Left lung (tissue), 10 donors: ENCODE results near the gene ANKRD17. TPM values are rescaled to one million over a fixed set of nuclear protein-coding genes. Genes with fewer than 3 reads are reported as not detected.

Experiments used
- ATAC-seq: fragments of 200-7000 bp; cut with Tn5 transposase; one replicate; pipeline ENCODE4 v1.9.1; 2020; ENCODE audit warnings: moderate library complexity
- DNase-seq, 4 donors: peaks; one replicate each; pipeline ENCODE4 v3.0.0-alpha.2; 2013 to 2020
- H3K27ac ChIP-seq, 2 donors: fragments of 200-600 bp; sonication (generic) in 1 of 2; one replicate each; pipeline versions ENCODE4 v1.5.0 to v1.8.0; 2020 to 2021
- H3K27me3 ChIP-seq, 2 donors: fragments of 200-600 bp; sonication (generic) in 1 of 2; one replicate each; pipeline versions ENCODE4 v1.5.0 to v1.8.0; 2020 to 2021
- H3K36me3 ChIP-seq, 2 donors: fragments of 200-600 bp; sonication (generic) in 1 of 2; one replicate each; pipeline versions ENCODE4 v1.5.0 to v1.8.0; 2020 to 2021
- H3K4me1 ChIP-seq, 2 donors: fragments of 200-600 bp; one replicate each; pipeline ENCODE4 v1.8.0; 2021
- H3K4me3 ChIP-seq, 2 donors: fragments of 200-600 bp; sonication (generic) in 1 of 2; one replicate each; pipeline versions ENCODE4 v1.5.0 to v1.8.0; 2020 to 2021; ENCODE audit warnings: mild to moderate bottlenecking in 1 of 2
- H3K9me3 ChIP-seq, 2 donors: fragments of 200-600 bp; sonication (generic) in 1 of 2; one replicate each; pipeline versions ENCODE4 v1.5.0 to v1.8.0; 2020 to 2021
- intact Hi-C, 2 donors: fragments of 100-400 bp; cut with DNase I; formaldehyde crosslinking; loops; one replicate each; pipeline versions ENCODE4 v1.11.2 to v1.14.2; 2022
- polyA plus RNA-seq, 6 donors: library from polyadenylated mRNA; unstranded; fragments of 120-200 nt; gene quantifications; one replicate each; pipeline ENCODE4 v1.2.1, GENCODE V29; 2013; ENCODE audit not compliant: insufficient read length in 6 of 6
- total RNA-seq, 2 donors: library from RNA; stranded (reverse); fragmentation: NEBNext Ultra II Directional; extraction: Animal tissue kit (Norgen Biotek cat#: 25700); gene quantifications; one replicate each; pipeline ENCODE4 v1.2.1, GENCODE V29; 2021
- TF ChIP-seq, protein P1 (sequence below), 2 donors: fragments of 200-600 bp; sonication (generic) in 1 of 2; IDR thresholded peaks; one replicate each; pipeline versions ENCODE4 v1.5.0 to v1.8.0; 2021; ENCODE audit warnings: antibody characterized with exemption in 2 of 2
- donor health status: DM: no; HTN: yes; CAD: no.
- donor health status: DM: no; HTN: no; CAD: no.

ANKRD17 gene
- total and polyA plus RNA-seq, 8 donors = 57.5 to 83.0 (median 74.9) TPM

DNA sequence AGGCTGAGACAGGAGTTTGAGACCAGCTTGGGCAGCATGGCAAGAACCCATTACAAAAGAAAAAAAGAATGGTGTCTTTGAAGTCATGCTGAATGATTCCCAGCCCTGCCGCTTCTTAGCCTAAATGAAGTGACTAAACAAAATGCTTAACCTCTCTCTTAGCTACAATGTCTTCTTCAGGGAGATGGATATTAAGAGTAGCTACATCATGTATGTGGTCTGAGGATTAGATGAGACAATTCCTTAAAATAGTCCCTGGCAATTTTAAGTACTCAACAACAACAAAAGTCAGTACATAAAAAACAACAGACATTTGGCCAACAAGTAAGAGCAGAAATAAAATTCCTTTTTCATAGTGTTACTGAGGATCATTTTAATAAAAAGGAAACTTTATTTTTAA, 124.8 kb downstream of the ANKRD17 start:
- TF ChIP-seq, protein P1, sequence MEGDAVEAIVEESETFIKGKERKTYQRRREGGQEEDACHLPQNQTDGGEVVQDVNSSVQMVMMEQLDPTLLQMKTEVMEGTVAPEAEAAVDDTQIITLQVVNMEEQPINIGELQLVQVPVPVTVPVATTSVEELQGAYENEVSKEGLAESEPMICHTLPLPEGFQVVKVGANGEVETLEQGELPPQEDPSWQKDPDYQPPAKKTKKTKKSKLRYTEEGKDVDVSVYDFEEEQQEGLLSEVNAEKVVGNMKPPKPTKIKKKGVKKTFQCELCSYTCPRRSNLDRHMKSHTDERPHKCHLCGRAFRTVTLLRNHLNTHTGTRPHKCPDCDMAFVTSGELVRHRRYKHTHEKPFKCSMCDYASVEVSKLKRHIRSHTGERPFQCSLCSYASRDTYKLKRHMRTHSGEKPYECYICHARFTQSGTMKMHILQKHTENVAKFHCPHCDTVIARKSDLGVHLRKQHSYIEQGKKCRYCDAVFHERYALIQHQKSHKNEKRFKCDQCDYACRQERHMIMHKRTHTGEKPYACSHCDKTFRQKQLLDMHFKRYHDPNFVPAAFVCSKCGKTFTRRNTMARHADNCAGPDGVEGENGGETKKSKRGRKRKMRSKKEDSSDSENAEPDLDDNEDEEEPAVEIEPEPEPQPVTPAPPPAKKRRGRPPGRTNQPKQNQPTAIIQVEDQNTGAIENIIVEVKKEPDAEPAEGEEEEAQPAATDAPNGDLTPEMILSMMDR (IDR thresholded peaks at IDR 0.05) = no peak
- H3K4me1 ChIP-seq = no peaks in the 10 kb centered on the region
- no peaks in the 10 kb centered on the region for H3K9me3 ChIP-seq
- H3K36me3 ChIP-seq = peaks cover 2 to 68% of the 10 kb centered on the region in 2 donors
- intact Hi-C loops = loop anchor here in 1 of 2 donors (10.0 kb wide), 1 partner anchor 121 kb away; the partner anchor contains the start of gene ANKRD17
- no peak overlapping the region for H3K4me3 ChIP-seq
- ATAC-seq (no peak), DNase-seq (no peak)
- H3K27ac ChIP-seq = no peak overlapping the region
- H3K27me3 ChIP-seq = no peaks in the 10 kb centered on the region

DNA sequence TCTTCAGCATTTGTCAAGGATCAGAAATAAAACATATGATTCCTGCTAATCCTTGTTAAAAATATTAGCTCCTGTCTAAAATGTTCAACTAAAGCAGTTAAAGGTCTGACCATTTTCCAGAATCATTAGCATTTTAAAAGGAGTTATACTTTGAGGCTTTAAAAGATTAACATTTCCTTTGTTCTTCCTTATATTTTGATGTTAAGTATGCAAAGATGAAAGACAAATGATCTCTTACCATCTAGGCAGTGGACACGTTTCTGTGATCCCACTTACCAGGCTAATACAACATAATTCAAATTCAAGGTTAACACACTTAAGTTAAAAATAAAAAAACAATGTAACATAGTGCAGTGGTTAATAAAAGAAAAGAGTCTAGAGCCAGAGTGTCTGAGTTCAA, 127.3 kb downstream of the ANKRD17 start:
- no peaks in the 10 kb centered on the region for H3K9me3 ChIP-seq
- DNase-seq (no peak), ATAC-seq (no peak)
- peaks cover 0 to 55% of the 10 kb centered on the region in 2 donors for H3K36me3 ChIP-seq
- intact Hi-C loops = loop anchor here in 1 of 2 donors (10.0 kb wide), 1 partner anchor 124 kb away; the partner anchor contains the start of gene ANKRD17
- H3K4me1 ChIP-seq = no peaks in the 10 kb centered on the region
- TF ChIP-seq, protein P1 (IDR thresholded peaks at IDR 0.05) = no peak
- H3K27ac ChIP-seq = no peak overlapping the region
- H3K4me3 ChIP-seq = no peak overlapping the region
- no peaks in the 10 kb centered on the region for H3K27me3 ChIP-seq

DNA sequence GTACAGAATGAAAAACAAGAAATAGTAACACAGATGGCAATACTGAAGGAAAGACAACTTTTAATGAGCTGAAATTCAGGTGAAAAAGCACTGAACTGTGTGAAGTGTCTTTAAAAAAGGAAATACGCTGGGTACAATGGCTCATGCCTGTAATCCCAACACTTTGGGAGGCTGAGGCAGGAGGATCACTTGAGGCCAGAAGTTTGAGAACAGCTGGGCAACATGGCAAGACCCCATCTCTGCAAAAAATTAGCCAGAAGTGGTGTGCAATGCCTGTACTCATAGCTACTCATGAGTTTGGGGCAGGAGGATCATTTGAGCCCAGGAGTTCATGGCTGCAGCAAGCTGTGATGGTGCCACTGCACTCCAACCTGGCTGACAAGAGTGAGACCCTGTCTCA, 129.3 kb downstream of the ANKRD17 start:
- H3K4me1 ChIP-seq = no peaks in the 10 kb centered on the region
- no peaks in the 10 kb centered on the region for H3K27me3 ChIP-seq
- TF ChIP-seq, protein P1 (IDR thresholded peaks at IDR 0.05) = no peak
- H3K9me3 ChIP-seq = no peaks in the 10 kb centered on the region
- intact Hi-C loops = no loop called here
- no peak overlapping the region for H3K4me3 ChIP-seq
- peaks cover 0 to 59% of the 10 kb centered on the region in 2 donors for H3K36me3 ChIP-seq
- DNase-seq (no peak), ATAC-seq (no peak)
- no peak overlapping the region for H3K27ac ChIP-seq

- H3K27ac ChIP-seq = no peak overlapping the region
- H3K4me3 ChIP-seq = no peak overlapping the region
- intact Hi-C loops = no loop called here
- H3K4me1 ChIP-seq = no peaks in the 10 kb centered on the region
- H3K36me3 ChIP-seq = peaks cover 0 to 59% of the 10 kb centered on the region in 2 donors
- ATAC-seq = peak; percentile 35
- H3K27me3 ChIP-seq = no peaks in the 10 kb centered on the region
- DNase-seq = peak in 1 of 4 donors; percentile 3
- H3K9me3 ChIP-seq = no peaks in the 10 kb centered on the region
- TF ChIP-seq, protein P1 (IDR thresholded peaks at IDR 0.05) = peak in 1 of 2 donors; percentile 21
These were observed 130.7 kb downstream of the ANKRD17 start for GRCh38 chr4:73127839-73128453.

- H3K4me1 ChIP-seq = no peaks in the 10 kb centered on the region
- H3K9me3 ChIP-seq = no peaks in the 10 kb centered on the region
- TF ChIP-seq, protein P1 (IDR thresholded peaks at IDR 0.05) = no peak
- no peak overlapping the region for H3K27ac ChIP-seq
- ATAC-seq (no peak), DNase-seq (no peak)
- H3K27me3 ChIP-seq = no peaks in the 10 kb centered on the region
- H3K4me3 ChIP-seq = no peak overlapping the region
- H3K36me3 ChIP-seq = peaks cover 0 to 80% of the 10 kb centered on the region in 2 donors
- intact Hi-C loops = no loop called here
These were observed 149.1 kb downstream of the ANKRD17 start for GRCh38 chr4:73109493-73109892.
